Lung (tissue), 12 donors: ENCODE data around the gene SCGB3A1. TPM values are rescaled to one million over a fixed set of nuclear protein-coding genes. Genes with fewer than 3 reads are reported as not detected.

Experiments used
- ATAC-seq: fragments of 200-7000 bp; cut with Tn5 transposase; one replicate; pipeline ENCODE4 v1.9.1; 2020; ENCODE audit warnings: moderate number of reproducible peaks; ENCODE audit not compliant: insufficient read depth, low FRiP score
- DNase-seq, 3 donors: peaks; one replicate each; pipeline ENCODE4 v3.0.0-alpha.2; 2013 to 2017
- H3K27ac ChIP-seq, 2 donors: one replicate each; pipeline ENCODE4 v1.5.1; 2013; ENCODE audit warnings: mild to moderate bottlenecking in 2 of 2, moderate library complexity in 2 of 2, control low read depth in 1 of 2, inconsistent platforms in 1 of 2, low read depth in 1 of 2, low read length in 1 of 2
- H3K27me3 ChIP-seq, 3 donors: one replicate each; pipeline ENCODE4 v1.5.1; 2013; ENCODE audit warnings: low read length in 2 of 3; ENCODE audit not compliant: control insufficient read depth in 3 of 3, insufficient read depth in 3 of 3
- H3K36me3 ChIP-seq, 4 donors: one replicate each; pipeline ENCODE4 v1.5.1; 2013; ENCODE audit warnings: low read length in 4 of 4, mild to moderate bottlenecking in 1 of 4, moderate library complexity in 1 of 4; ENCODE audit not compliant: control insufficient read depth in 4 of 4, insufficient read depth in 4 of 4
- H3K4me1 ChIP-seq, 5 donors: one replicate each; pipeline ENCODE4 v1.5.1; 2013; ENCODE audit warnings: low read length in 5 of 5, mild to moderate bottlenecking in 2 of 5, moderate library complexity in 1 of 5; ENCODE audit not compliant: control insufficient read depth in 5 of 5, insufficient read depth in 5 of 5
- H3K4me3 ChIP-seq: one replicate; pipeline ENCODE4 v1.5.1; 2013; ENCODE audit warnings: mild to moderate bottlenecking, control low read depth, moderate library complexity
- H3K9ac ChIP-seq, 2 donors: one replicate each; pipeline ENCODE4 v1.5.1; 2013; ENCODE audit warnings: low read length in 2 of 2, control low read depth in 1 of 2; ENCODE audit not compliant: insufficient read depth in 1 of 2
- H3K9me3 ChIP-seq, 4 donors: one replicate each; pipeline ENCODE4 v1.5.1; 2013; ENCODE audit warnings: low read length in 3 of 4, mild to moderate bottlenecking in 1 of 4, moderate library complexity in 1 of 4; ENCODE audit not compliant: control insufficient read depth in 4 of 4, insufficient read depth in 3 of 4
- CTCF ChIP-seq: IDR thresholded peaks from 2 replicates; pipeline ENCODE4 v1.5.1; 2012; ENCODE audit warnings: mild to moderate bottlenecking; ENCODE audit errors: control extremely low read depth, extremely low read depth
- WGBS, 2 donors: extraction: QIAGEN DNeasy Blood & Tissue Kit; methylation state at CpG; one replicate each; pipeline ENCODE4 v1.1.7; 2013; 5-methylcytosine and 5-hydroxymethylcytosine counted together
- polyA plus RNA-seq, 2 donors: library from polyadenylated mRNA; stranded (reverse); fragments of 200-250 nt; gene quantifications; one replicate each; pipeline ENCODE4 v1.2.1, GENCODE V29; 2013
- total RNA-seq, 2 donors: library from RNA; depleted of rRNA in 1 of 2; stranded (reverse); fragments of >200 nt in 1 of 2; gene quantifications; one replicate each; pipeline ENCODE4 v1.2.1, GENCODE V29; 2014 to 2021
- donor health status: control.
- donor health status: control.
- donor health status: Bipolar disorder and iron deficiency.
- donor health status: healthy.
- donor health status: DM: yes; HTN: yes; CAD: no.

SCGB3A1 gene
- total and polyA plus RNA-seq, 4 donors, result 119 to 3,799 (median 1,024) TPM

GRCh38 chr5:180636016-180636402, 44.7 kb upstream of the SCGB3A1 start:
- DNase-seq, result no peak
- H3K4me1 ChIP-seq, result peaks cover 0 to 23% (median 0%) of the 10 kb centered on the region in 5 donors
- no peak overlapping the region for H3K4me3 ChIP-seq
- H3K27me3 ChIP-seq, result no peaks in the 10 kb centered on the region
- 83 to 86% methylated on average over 8 of the region's 8 CpGs for WGBS, 2 donors
- no peak for TF ChIP-seq CTCF
- peak overlapping the region in 1 of 2 donors; percentile 26 for H3K27ac ChIP-seq
- H3K9me3 ChIP-seq, result no peaks in the 10 kb centered on the region
- H3K36me3 ChIP-seq, result no peaks in the 10 kb centered on the region
- no peak for ATAC-seq
- H3K9ac ChIP-seq, result no peak overlapping the region

- Histone ChIP-seq H3K27ac (peak overlapping the region in 1 of 2 donors; percentile 8), H3K36me3 (no peaks in the 10 kb centered on the region), H3K4me1 (peaks cover 0 to 13% (median 0%) of the 10 kb centered on the region in 5 donors), H3K9ac (no peak overlapping the region), H3K27me3 (no peaks in the 10 kb centered on the region), H3K9me3 (peaks cover 0 to 2% (median 0%) of the 10 kb centered on the region in 4 donors), H3K4me3 (no peak overlapping the region)
- no peak for ATAC-seq
- peak in 1 of 3 donors; percentile 7 for DNase-seq
- WGBS, 2 donors, result 77 to 81% methylated on average over 14 of the region's 14 CpGs
- no peak for TF ChIP-seq CTCF
Measured at GRCh38 chr5:180633283-180634177, 42.2 kb upstream of the SCGB3A1 start.

- H3K27me3 ChIP-seq, result no peaks in the 10 kb centered on the region
- H3K27ac ChIP-seq, result peak overlapping the region in 1 of 2 donors; percentile 8
- peaks cover 0 to 13% (median 0%) of the 10 kb centered on the region in 5 donors for H3K4me1 ChIP-seq
- no peak overlapping the region for H3K4me3 ChIP-seq
- H3K9ac ChIP-seq, result no peak overlapping the region
- ATAC-seq (no peak), DNase-seq (peak in 2 of 3 donors; percentile 19 to 45)
- H3K9me3 ChIP-seq, result peaks cover 0 to 2% (median 0%) of the 10 kb centered on the region in 4 donors
- TF ChIP-seq CTCF, result no peak
- H3K36me3 ChIP-seq, result peaks cover 0 to 2% (median 0%) of the 10 kb centered on the region in 4 donors
- 68 to 84% methylated on average over 10 of the region's 10 CpGs for WGBS, 2 donors
Measured at GRCh38 chr5:180632768-180633167, 41.5 kb upstream of the SCGB3A1 start.
